C4-2B (cell line): ENCODE data around the gene MTA2.

Experiments used
- ZFX ChIP-seq: fragments of 450-650 bp; IDR thresholded peaks from 2 replicates; pipeline ENCODE4 v1.6.1; 2017
- TF ChIP-seq, protein P1 (sequence below): fragments of 450-650 bp; conservative IDR thresholded peaks from 2 replicates; pipeline ENCODE4 v1.5.1; 2017; ENCODE audit warnings: mild to moderate bottlenecking

DNA sequence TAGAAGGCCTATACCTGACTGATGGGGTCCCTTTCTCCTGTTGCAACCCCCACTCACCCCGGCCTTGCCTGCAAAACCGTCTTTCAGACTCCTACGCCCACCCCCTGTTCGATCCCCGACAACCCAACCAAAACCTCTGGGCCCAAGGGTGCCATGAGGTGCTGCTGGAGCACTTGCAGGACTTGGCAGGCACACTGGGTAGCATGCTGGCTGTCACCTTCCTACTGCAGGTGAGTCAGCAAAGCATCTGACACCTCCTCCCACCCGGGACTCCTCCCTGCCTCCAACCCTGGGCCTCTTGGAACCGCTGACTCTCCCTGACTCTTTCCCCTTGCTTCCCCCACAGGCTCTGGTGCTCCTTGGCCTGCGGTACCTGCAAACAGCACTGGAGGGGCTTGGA, 12.6 kb upstream of the MTA2 start:
- TF ChIP-seq, protein P1, sequence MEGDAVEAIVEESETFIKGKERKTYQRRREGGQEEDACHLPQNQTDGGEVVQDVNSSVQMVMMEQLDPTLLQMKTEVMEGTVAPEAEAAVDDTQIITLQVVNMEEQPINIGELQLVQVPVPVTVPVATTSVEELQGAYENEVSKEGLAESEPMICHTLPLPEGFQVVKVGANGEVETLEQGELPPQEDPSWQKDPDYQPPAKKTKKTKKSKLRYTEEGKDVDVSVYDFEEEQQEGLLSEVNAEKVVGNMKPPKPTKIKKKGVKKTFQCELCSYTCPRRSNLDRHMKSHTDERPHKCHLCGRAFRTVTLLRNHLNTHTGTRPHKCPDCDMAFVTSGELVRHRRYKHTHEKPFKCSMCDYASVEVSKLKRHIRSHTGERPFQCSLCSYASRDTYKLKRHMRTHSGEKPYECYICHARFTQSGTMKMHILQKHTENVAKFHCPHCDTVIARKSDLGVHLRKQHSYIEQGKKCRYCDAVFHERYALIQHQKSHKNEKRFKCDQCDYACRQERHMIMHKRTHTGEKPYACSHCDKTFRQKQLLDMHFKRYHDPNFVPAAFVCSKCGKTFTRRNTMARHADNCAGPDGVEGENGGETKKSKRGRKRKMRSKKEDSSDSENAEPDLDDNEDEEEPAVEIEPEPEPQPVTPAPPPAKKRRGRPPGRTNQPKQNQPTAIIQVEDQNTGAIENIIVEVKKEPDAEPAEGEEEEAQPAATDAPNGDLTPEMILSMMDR: no peak
- TF ChIP-seq ZFX: no peak
